ENCODE results near the gene ANK2. TPM values are rescaled to one million over a fixed set of nuclear protein-coding genes. Genes with fewer than 3 reads are reported as not detected.

The ANK2 gene
- total and polyA plus RNA-seq, 4 donors, result 0.32 to 2.2 (median 1.0) TPM

DNA sequence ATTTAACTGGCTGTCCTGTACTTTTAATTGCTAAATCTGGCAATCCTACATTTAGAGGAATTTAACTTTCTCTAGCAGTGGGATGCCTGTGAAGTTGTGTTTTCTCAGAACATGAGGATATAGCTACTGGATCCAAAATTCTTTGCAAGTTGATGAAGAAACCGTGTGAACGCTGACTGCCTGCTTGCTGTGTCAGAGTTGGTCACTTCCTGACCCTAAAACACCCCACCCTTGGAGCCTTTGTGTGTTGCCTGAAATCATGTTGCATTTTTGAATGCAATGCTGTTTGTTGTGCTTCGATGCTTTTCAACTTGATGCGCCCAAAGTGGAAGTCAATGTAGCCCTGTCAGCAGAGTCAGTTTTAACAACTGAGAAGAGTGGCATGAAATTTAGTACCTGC is 211.2 kb downstream of the ANK2 start:
- DNase-seq (ENCODE audit: low spot score), result no peak
- Histone ChIP-seq H3K9me3 (ENCODE audit: control insufficient read depth in 4 of 4, low read length in 3 of 4) (no peaks in the 10 kb centered on the region), H3K4me1 (ENCODE audit: control insufficient read depth in 4 of 4, insufficient read depth in 4 of 4, low read length in 3 of 4) (no peaks in the 10 kb centered on the region), H3K36me3 (ENCODE audit: control insufficient read depth in 4 of 4, insufficient read depth in 3 of 4, low read depth in 1 of 4, low read length in 3 of 4) (no peaks in the 10 kb centered on the region), H3K27ac (ENCODE audit: low read depth in 1 of 2, low read length in 2 of 2) (no peak overlapping the region), H3K9ac (ENCODE audit: low read depth in 1 of 2, low read length in 2 of 2) (no peak overlapping the region), H3K4me3 (ENCODE audit: low read depth in 1 of 3, low read length in 3 of 3) (no peak overlapping the region), H3K27me3 (ENCODE audit: control insufficient read depth in 4 of 4, insufficient read depth in 4 of 4, low read length in 3 of 4) (no peaks in the 10 kb centered on the region)
- 91% methylated on average over 4 of the region's 4 CpGs for WGBS
- TF ChIP-seq JUND (IDR thresholded peaks at IDR 0.05) (no peak), FOXA2 (IDR thresholded peaks at IDR 0.05) (no peak), GABPA (IDR thresholded peaks at IDR 0.05 in 1 of 2, conservative IDR thresholded peaks at IDR 0.05 in 1 of 2) (no peak), FOXA1 (IDR thresholded peaks at IDR 0.05) (no peak), NR2F2 (IDR thresholded peaks at IDR 0.05) (no peak), RAD21 (IDR thresholded peaks at IDR 0.05) (no peak), ATF3 (IDR thresholded peaks at IDR 0.05) (no peak), SP1 (IDR thresholded peaks at IDR 0.05) (no peak), EGR1 (IDR thresholded peaks at IDR 0.05; ENCODE audit: low read depth in 2 of 2) (no peak), HNF4G (IDR thresholded peaks at IDR 0.05) (no peak), RXRA (IDR thresholded peaks at IDR 0.05) (no peak), YY1 (IDR thresholded peaks at IDR 0.05) (no peak), TAF1 (conservative IDR thresholded peaks at IDR 0.05) (no peak), HNF4A (conservative IDR thresholded peaks at IDR 0.05) (no peak), MAX (IDR thresholded peaks at IDR 0.05) (no peak)
- TF ChIP-seq, protein P1, sequence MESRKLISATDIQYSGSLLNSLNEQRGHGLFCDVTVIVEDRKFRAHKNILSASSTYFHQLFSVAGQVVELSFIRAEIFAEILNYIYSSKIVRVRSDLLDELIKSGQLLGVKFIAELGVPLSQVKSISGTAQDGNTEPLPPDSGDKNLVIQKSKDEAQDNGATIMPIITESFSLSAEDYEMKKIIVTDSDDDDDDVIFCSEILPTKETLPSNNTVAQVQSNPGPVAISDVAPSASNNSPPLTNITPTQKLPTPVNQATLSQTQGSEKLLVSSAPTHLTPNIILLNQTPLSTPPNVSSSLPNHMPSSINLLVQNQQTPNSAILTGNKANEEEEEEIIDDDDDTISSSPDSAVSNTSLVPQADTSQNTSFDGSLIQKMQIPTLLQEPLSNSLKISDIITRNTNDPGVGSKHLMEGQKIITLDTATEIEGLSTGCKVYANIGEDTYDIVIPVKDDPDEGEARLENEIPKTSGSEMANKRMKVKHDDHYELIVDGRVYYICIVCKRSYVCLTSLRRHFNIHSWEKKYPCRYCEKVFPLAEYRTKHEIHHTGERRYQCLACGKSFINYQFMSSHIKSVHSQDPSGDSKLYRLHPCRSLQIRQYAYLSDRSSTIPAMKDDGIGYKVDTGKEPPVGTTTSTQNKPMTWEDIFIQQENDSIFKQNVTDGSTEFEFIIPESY (IDR thresholded peaks at IDR 0.05), result no peak
- TF ChIP-seq, protein P2, sequence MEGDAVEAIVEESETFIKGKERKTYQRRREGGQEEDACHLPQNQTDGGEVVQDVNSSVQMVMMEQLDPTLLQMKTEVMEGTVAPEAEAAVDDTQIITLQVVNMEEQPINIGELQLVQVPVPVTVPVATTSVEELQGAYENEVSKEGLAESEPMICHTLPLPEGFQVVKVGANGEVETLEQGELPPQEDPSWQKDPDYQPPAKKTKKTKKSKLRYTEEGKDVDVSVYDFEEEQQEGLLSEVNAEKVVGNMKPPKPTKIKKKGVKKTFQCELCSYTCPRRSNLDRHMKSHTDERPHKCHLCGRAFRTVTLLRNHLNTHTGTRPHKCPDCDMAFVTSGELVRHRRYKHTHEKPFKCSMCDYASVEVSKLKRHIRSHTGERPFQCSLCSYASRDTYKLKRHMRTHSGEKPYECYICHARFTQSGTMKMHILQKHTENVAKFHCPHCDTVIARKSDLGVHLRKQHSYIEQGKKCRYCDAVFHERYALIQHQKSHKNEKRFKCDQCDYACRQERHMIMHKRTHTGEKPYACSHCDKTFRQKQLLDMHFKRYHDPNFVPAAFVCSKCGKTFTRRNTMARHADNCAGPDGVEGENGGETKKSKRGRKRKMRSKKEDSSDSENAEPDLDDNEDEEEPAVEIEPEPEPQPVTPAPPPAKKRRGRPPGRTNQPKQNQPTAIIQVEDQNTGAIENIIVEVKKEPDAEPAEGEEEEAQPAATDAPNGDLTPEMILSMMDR (IDR thresholded peaks at IDR 0.05; ENCODE audit: low read depth, low read length, missing input control), result no peak
- TF ChIP-seq, protein P3, sequence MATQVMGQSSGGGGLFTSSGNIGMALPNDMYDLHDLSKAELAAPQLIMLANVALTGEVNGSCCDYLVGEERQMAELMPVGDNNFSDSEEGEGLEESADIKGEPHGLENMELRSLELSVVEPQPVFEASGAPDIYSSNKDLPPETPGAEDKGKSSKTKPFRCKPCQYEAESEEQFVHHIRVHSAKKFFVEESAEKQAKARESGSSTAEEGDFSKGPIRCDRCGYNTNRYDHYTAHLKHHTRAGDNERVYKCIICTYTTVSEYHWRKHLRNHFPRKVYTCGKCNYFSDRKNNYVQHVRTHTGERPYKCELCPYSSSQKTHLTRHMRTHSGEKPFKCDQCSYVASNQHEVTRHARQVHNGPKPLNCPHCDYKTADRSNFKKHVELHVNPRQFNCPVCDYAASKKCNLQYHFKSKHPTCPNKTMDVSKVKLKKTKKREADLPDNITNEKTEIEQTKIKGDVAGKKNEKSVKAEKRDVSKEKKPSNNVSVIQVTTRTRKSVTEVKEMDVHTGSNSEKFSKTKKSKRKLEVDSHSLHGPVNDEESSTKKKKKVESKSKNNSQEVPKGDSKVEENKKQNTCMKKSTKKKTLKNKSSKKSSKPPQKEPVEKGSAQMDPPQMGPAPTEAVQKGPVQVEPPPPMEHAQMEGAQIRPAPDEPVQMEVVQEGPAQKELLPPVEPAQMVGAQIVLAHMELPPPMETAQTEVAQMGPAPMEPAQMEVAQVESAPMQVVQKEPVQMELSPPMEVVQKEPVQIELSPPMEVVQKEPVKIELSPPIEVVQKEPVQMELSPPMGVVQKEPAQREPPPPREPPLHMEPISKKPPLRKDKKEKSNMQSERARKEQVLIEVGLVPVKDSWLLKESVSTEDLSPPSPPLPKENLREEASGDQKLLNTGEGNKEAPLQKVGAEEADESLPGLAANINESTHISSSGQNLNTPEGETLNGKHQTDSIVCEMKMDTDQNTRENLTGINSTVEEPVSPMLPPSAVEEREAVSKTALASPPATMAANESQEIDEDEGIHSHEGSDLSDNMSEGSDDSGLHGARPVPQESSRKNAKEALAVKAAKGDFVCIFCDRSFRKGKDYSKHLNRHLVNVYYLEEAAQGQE (IDR thresholded peaks at IDR 0.05), result no peak

All from liver (tissue), 9 donors.